Cardiac muscle cell (in vitro differentiated cells and primary cell): ENCODE measurements around the gene RBBP8. TPM values are rescaled to one million over a fixed set of nuclear protein-coding genes. Genes with fewer than 3 reads are reported as not detected.

ENCODE experiments used
- DNase-seq, 2 donors: peaks; one replicate each; pipeline versions ENCODE4 v3.0.0 to v3.0.0-alpha.2; 2010 to 2017; ENCODE audit warnings: low read depth in 1 of 2, low spot score in 1 of 2
- H3K27ac ChIP-seq: fragments of 200-600 bp; sonication (generic); 2 replicates; pipeline ENCODE4 v1.5.1; 2016
- H3K27me3 ChIP-seq: fragments of 200-600 bp; sonication (generic); 2 replicates; pipeline ENCODE4 v1.6.0; 2016; ENCODE audit warnings: control low read depth
- H3K36me3 ChIP-seq: fragments of 200-600 bp; sonication (generic); 2 replicates; pipeline ENCODE4 v1.5.1; 2016; ENCODE audit warnings: control low read depth
- H3K4me1 ChIP-seq: fragments of 200-600 bp; sonication (generic); 2 replicates; pipeline ENCODE4 v1.8.1; 2017; ENCODE audit warnings: low read depth, mild to moderate bottlenecking, mixed run types
- H3K4me3 ChIP-seq: fragments of 200-600 bp; sonication (generic); 2 replicates; pipeline ENCODE4 v1.5.1; 2016; ENCODE audit warnings: mild to moderate bottlenecking
- H3K9me3 ChIP-seq: fragments of 200-600 bp; sonication (generic); 2 replicates; pipeline ENCODE4 v1.5.1; 2017; ENCODE audit warnings: low read depth, mild to moderate bottlenecking, control low read depth
- polyA plus RNA-seq: library from polyadenylated mRNA; unstranded; fragments of >200 nt; fragmentation: Nextera tagmentation; extraction: Ambion mirVana; gene quantifications from 2 replicates; pipeline ENCODE4 v1.2.1, GENCODE V29; 2016
- total RNA-seq: library from RNA; depleted of rRNA; stranded (reverse); fragments of >200 nt; gene quantifications from 2 replicates; pipeline ENCODE4 v1.2.3, GENCODE V29; 2016
- TF ChIP-seq, protein P1 (sequence below): IDR thresholded peaks from 2 replicates; pipeline ENCODE4 v1.5.1; 2012; ENCODE audit warnings: low read depth, mild to moderate bottlenecking, low read length

Gene RBBP8
- total and polyA plus RNA-seq, 2 experiments from 2014 or later, result 27.4 to 30.1 TPM

DNA sequence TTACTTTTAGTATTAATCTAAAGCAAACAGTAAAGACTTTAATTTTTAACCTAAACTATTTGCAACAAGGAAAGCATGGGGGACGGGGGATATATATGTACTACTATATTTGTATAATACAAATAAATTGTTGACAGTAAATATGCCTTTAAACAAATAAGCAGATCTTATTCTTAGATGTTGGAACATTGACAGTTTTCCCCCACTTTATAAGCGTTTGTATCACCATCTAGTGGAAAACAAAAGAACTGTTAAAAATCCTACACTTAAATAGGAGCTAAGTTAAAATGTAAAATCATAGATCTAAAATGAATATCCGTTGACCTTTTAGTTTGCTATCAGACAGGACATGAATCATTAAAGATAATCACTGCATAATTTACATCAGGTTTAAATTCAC is 50.0 kb downstream of the RBBP8 start:
- Histone ChIP-seq H3K27me3 (no peaks in the 10 kb centered on the region), H3K4me1 (peaks cover 13% of the 10 kb centered on the region), H3K4me3 (no peak overlapping the region), H3K36me3 (peaks cover 7% of the 10 kb centered on the region), H3K27ac (no peak overlapping the region), H3K9me3 (no peaks in the 10 kb centered on the region)
- peak; percentile 29 to 74 for DNase-seq
- TF ChIP-seq, protein P1, sequence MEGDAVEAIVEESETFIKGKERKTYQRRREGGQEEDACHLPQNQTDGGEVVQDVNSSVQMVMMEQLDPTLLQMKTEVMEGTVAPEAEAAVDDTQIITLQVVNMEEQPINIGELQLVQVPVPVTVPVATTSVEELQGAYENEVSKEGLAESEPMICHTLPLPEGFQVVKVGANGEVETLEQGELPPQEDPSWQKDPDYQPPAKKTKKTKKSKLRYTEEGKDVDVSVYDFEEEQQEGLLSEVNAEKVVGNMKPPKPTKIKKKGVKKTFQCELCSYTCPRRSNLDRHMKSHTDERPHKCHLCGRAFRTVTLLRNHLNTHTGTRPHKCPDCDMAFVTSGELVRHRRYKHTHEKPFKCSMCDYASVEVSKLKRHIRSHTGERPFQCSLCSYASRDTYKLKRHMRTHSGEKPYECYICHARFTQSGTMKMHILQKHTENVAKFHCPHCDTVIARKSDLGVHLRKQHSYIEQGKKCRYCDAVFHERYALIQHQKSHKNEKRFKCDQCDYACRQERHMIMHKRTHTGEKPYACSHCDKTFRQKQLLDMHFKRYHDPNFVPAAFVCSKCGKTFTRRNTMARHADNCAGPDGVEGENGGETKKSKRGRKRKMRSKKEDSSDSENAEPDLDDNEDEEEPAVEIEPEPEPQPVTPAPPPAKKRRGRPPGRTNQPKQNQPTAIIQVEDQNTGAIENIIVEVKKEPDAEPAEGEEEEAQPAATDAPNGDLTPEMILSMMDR, result peak; percentile 51

DNA sequence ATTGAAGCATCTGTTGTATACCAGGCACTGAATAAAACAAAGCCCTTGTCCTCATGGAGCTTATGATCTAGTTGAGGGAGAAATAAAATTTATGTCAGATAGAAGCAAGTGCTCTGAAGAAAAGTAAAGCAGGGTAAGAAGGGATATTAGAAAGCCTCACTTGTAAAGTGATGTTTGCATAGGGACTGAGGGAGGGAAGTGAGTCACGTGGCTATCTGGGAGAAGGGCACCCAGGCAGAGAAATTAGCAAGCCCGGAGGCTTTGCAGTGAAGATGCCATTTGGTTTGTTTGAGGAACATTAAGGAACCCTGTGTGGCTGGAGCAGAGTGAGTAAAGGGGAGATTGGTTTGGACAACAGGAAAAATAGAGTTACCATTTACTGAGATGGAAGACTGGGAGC is 52.1 kb downstream of the RBBP8 start:
- Histone ChIP-seq H3K36me3 (peaks cover 16% of the 10 kb centered on the region), H3K27ac (no peak overlapping the region), H3K27me3 (no peaks in the 10 kb centered on the region), H3K4me3 (no peak overlapping the region), H3K4me1 (peaks cover 13% of the 10 kb centered on the region), H3K9me3 (no peaks in the 10 kb centered on the region)
- TF ChIP-seq, protein P1, result no peak
- no peak for DNase-seq

DNA sequence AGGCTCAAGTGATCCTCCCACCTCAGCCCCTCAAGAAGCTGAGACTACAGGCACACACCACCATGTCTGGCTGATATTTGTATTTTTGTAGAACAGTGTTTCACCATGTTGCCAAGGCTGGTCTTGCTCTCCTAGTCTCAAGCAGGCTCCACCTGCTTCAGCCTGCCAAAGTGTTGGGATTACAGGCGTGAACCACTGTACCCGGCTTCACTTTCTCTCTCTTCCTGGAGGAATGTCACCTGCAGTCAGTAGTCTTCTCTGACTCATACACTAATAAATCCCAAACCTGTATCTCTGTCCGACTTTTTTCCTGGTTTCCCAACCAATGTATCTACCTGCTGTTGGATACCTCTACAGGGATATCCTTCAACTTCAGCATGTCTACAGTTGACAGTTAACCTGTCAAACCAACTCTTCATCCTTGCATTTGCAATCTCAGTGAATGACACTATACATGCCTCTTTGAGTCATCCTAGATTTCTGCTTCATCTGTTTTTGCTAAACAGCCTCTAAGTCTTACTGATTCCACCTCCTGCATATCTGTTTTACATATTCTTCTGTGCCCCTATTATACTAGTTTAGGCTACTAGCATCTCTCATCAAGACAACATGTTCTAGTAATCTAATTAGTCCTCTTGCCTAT is 54.5 kb downstream of the RBBP8 start:
- peaks cover 39% of the 10 kb centered on the region for H3K36me3 ChIP-seq
- H3K27ac ChIP-seq, result peak overlapping the region; percentile 51
- no peaks in the 10 kb centered on the region for H3K9me3 ChIP-seq
- H3K4me3 ChIP-seq, result no peak overlapping the region
- H3K4me1 ChIP-seq, result peaks cover 10% of the 10 kb centered on the region
- TF ChIP-seq, protein P1, result no peak
- no peak for DNase-seq
- no peaks in the 10 kb centered on the region for H3K27me3 ChIP-seq

DNA sequence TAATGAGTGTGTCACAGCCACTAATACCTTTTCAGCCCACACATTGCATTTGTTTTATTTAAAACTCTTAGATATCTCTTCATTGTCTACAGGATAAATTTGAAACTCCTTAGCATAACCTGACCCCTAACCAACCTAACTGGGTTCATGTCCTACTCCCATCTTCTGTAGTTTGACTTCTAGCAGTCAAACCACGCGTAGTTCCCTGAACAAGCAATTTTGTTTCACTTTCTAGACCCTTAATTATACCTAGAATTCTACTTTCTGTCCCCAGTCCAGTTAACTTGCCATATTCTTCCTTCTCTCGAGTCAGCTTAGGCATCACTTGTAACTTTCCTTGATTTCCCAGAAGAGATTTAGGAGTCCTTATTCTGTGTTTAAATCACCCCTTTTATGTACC is 55.1 kb downstream of the RBBP8 start:
- TF ChIP-seq, protein P1, result no peak
- DNase-seq, result no peak
- Histone ChIP-seq H3K4me1 (peaks cover 10% of the 10 kb centered on the region), H3K36me3 (peaks cover 44% of the 10 kb centered on the region), H3K27me3 (no peaks in the 10 kb centered on the region), H3K27ac (no peak overlapping the region), H3K4me3 (no peak overlapping the region), H3K9me3 (no peaks in the 10 kb centered on the region)

DNA sequence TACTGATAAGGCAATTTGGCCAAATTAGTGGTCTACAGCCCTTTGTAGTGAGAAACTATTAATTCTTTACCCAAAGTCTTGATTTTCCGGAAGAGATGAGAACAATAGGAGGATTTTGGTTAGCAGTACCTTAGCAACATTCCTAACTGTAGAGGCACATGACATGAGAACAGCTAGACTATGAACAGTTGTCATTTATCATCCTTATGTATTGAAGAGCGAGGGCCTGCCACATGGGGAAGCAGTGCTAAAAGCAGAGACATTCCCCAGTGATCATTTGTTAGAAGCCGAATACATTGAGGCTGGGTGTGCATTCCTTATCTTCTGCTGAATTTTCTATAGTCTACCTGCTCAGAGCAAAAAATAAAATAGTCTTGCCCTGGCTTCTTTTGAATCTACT is 65.2 kb downstream of the RBBP8 start:
- TF ChIP-seq, protein P1, result no peak
- H3K9me3 ChIP-seq, result no peaks in the 10 kb centered on the region
- peaks cover 31% of the 10 kb centered on the region for H3K36me3 ChIP-seq
- H3K4me1 ChIP-seq, result peaks cover 13% of the 10 kb centered on the region
- peak in 1 of 2 donors; percentile 48 for DNase-seq
- peak overlapping the region; percentile 31 for H3K27ac ChIP-seq
- H3K27me3 ChIP-seq, result no peaks in the 10 kb centered on the region
- no peak overlapping the region for H3K4me3 ChIP-seq
